ENCODE results near the gene KIAA2012.

Gene KIAA2012

DNA sequence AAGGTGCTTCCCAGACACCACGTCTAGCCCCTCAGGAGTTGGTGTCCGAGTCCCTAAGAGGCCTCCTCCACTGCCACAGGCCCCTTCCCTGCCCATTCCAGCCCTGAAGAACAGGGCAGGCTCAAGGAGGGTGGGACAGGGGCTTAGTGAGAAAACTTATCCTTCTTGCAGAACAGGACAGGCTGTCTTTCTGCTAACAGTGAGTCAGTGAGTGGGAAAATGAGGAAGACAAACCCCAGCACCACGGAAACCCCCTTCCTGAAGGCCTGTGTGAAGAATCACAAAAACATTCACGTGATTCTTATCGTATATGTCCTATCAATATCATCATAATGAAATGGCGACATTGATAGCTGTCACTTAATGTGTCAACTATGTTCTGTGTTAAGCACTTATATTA lies 29.6 kb upstream of the KIAA2012 start:
- no peak for DNase-seq (ENCODE audit: low read depth)

- DNase-seq (ENCODE audit: low read depth) = no peak
Measured at GRCh38 chr2:202044777-202045176, 28.3 kb upstream of the KIAA2012 start.

DNA sequence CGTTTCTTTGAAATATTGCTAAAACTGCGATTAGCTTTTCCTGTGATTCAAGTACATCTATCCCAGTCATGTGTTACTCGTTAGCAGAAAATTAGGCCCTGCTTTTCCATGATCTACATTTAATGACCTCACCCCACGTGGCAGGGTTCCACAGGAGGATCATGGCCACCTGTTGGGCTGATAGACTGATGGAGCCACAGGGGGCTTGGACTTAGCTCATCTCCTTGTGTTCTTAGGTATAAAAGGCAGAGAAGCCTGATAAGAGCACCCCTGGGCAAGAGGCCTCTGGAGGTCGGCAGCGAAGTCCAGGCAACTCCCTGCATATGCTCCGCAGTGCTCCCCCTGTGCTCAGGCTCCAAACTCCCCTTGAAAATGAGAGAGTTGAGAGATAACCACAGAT lies 26.5 kb upstream of the KIAA2012 start:
- no peak for DNase-seq (ENCODE audit: low read depth)

DNA sequence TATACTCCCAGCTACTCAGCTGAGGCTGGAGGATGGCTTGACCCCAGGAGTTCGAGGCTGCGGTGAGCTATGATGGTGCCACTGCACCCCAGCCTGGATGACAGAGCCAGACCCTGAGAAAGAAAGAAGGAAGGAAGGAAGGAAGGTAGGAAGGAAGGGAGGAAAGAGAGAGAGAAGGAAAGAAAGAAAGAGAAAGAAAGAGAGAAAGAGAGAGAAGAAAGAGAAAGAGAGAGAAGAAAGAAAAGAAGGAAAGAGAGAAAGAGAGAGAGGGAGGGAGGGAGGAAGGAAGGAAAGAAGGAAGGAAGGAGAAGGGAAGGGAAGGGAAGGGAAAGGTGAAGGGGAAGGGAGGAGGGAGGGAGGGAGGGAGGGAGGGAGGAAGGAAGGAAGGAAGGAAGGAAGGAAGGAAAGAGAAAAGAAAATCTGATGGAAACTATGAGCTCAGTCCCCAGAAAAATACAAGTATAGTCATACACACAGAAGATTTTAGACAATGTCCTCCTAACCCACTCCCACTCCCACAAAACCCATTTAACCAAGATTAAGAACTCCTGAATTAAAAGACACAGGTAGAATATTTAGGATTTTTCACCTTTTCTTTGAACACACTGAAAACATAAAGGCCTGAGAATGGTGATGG lies 23.8 kb upstream of the KIAA2012 start:
- DNase-seq (ENCODE audit: low read depth) = no peak

GRCh38 chr2:202049840-202050239 lies 23.2 kb upstream of the KIAA2012 start:
- no peak for DNase-seq (ENCODE audit: low read depth)

DNA sequence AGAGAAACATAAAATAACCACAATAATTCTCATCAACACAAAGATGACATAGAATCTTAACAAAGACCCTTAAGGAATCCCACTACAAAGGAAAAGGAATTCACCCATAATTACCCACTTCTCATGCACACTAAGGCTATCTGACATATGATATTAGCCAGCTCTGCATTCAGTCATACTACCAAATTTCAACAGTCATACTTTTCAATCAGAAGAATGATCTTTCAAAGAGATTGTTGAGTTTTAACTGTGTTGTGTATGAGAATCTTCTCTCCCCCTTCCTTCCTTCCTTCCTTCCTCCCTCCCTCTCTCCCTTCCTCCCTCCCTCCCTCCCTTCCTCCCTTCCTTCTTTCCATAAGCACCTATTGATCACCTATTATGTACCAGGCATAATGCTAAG lies 22.4 kb upstream of the KIAA2012 start:
- no peak for DNase-seq (ENCODE audit: low read depth)

DNA sequence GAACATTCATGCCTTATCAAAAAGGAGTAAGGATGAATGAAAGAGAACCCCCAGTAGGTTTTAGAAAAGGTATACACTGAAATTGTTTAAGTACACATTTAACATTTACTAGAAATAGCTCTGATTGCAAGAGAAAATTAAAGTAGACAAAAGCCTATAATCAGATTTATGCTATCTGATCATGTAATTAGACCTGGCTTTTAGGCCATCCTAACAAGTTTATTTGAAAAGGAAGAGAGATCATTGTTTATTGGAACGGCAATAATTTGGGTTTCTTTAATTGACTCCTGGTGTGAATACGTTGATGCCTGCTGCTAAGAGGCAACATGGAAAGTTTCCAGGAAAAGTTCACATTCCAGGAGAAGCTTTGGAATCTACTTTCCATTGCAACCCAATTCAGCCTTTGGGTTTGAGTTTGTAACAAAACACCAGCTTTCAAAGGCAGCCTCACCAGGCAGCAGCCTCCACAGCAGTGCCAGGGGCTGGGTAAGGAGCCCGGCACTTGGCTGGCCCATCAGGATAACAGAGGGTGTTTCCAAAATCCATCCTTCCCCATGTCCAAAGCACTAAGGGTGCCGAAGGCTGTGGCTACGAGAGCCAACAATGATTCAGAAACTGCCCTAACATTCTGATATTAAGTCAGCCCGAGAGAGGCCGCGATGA lies 21.4 kb upstream of the KIAA2012 start:
- no peak for DNase-seq (ENCODE audit: low read depth)

DNA sequence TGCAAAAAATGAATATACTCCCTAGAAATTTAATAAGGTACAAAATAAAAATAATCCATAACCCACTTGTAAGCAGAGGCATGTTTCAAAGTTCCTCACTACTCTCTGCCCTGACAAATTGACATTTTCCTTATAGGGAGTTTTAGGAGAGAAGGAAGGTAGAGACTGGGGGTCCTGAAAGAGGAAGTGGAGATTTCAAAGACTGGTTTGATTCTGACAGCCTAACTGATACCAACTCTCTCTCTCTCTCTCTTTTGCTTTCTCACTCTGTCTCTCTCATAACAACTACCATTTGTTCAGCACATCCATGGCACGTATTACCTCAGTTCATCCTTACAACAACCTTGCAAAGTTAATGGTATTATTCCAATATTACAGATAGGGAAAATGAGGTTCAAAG lies 20.8 kb upstream of the KIAA2012 start:
- DNase-seq (ENCODE audit: low read depth) = no peak

- no peak for DNase-seq (ENCODE audit: low read depth)
Measured at GRCh38 chr2:202054679-202055078, 18.4 kb upstream of the KIAA2012 start.

GRCh38 chr2:202056611-202057010 lies 16.4 kb upstream of the KIAA2012 start:
- DNase-seq (ENCODE audit: low read depth) = no peak

DNA sequence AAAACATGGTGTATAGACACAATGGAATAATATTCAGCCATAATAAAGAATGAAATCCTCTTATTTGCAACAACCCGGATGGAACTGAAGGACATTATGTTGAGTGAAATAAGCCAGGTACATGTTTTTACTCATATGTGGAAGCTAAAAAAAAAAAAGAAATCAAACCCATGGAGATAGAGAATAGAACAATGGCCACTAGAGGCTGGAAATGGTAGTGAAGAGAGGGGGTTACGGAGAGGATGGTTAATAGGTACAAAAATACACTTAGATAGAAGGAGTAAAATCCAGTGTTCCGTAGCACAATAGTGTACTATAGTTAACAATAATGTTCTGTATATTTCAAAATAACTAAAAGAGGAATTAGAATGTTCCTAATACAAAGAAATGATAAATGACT lies 12.8 kb upstream of the KIAA2012 start:
- DNase-seq (ENCODE audit: low read depth) = no peak

GRCh38 chr2:202061695-202062094 lies 11.4 kb upstream of the KIAA2012 start:
- DNase-seq (ENCODE audit: low read depth) = no peak

DNA sequence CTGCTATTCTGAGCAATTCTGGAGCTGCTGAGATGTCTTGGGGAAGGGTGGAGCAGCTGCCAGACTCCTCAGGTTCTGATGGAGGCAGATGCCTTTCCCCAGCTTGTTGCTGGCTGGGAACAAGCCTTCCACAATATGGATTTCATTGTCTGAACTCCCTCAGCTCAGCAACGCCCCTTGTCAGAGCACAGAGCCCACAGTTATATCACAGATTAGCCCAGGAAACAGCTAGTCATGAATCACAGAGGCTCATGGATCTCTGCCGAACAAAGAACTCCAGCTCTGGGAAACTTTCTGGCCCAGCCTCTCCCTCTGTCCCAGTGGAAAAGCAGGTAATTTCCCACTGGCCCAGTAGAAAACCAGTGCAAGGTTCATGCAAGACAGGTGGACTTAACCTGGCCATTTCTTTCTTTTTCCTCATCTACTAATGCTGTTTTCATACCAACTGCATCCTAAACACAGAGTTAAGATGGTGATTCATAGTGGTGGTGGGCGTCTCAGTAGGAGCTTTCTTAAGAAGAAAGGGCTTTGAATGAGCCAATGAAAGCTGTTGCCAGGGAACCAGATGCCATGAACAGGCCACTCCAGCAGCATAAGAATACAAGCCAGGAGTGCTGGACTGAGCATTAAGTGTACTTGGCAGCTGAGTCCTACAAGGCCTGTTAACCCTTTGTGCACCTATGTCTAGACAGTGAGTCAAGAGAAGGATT lies 8.7 kb upstream of the KIAA2012 start:
- DNase-seq (ENCODE audit: low read depth) = no peak

- no peak for DNase-seq (ENCODE audit: low read depth)
Measured at GRCh38 chr2:202064881-202065230, 8.2 kb upstream of the KIAA2012 start.

GRCh38 chr2:202065876-202066275 lies 7.2 kb upstream of the KIAA2012 start:
- DNase-seq (ENCODE audit: low read depth) = no peak

- DNase-seq (ENCODE audit: low read depth) = no peak
Measured at GRCh38 chr2:202066875-202067274, 6.2 kb upstream of the KIAA2012 start.

DNA sequence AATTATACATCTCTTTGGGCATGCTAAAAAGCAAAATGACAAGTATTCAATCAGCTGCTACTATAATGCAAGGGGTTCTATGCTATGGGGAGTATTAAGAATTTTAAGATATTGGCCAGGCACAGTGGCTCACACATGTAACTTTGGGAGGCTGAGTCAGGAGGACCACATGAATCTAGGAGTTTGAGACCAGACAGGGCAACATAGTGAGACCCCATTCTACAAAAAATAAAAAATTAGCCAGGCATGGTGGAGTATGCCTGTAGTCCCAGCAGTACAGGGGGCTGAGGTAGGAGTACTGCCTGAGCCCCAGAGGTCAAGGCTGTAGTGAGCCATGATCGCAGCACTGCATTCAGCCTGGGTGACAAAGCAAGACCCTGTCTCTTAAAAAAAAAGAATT lies 5.5 kb upstream of the KIAA2012 start:
- no peak for DNase-seq (ENCODE audit: low read depth)

DNA sequence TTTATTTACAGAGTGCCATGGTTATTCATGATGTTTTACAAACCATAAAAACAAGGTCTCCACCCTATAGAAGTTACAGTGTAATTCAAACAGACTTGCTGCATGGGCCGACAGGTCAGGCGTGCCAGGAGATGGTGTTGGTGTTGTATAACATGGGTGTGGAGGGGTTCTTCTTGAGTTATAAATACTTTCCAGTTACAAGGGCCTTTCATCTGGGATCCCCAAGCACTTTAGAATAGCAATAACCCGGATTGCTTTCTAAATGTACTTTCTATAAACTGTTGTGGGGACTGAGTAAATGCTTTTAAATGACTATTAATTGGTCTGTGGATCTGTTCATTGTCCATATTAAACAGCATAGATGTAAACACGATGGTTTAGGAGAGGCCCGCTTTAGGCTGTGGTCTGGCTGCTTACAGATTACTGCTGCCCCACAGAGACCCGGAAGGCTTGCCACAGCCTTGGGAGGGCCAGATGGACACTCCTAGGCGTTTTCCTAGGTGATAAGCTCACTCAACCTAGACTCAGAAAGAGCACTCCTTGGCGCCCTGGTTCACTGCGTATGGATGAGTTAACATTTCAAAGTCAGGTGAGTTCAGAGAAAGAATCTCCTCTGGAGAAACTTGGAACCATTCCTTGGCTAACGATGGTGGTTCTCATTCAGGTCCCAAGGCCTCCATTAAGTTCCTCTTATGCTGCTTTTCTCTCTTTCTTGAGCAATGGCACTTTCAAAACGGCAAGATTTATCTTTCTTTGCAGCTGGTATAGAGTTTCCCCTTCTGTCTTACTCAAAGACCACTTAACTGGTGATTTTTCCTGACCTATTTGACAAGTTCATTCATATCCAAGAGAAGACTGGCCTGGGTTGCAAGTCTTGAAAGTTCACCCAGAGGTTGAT lies 3.6 kb upstream of the KIAA2012 start:
- DNase-seq (ENCODE audit: low read depth) = no peak

DNA sequence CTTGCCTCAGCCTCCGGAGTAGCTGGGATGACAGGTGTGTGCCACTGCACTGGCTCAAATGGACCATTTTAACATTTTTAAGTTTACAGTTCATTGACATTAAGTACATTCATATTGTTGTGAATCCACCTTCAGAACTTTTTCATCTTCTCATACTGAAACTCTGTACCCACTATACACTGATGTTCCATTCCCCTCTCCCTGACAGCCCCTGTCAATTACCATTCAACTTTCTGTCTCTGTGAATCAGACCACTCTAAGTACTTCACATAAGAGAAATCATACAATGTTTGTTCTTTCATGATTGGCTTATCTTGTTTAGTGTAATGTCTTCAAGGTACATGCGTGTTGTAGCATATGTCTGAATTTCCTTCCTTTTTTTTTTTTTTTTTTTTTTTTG lies 1.9 kb upstream of the KIAA2012 start:
- DNase-seq (ENCODE audit: low read depth) = no peak

- DNase-seq (ENCODE audit: low read depth) = no peak
Measured at GRCh38 chr2:202072226-202072625, 829 bp upstream of the KIAA2012 start.

GRCh38 chr2:202074324-202074723 lies 1.3 kb downstream of the KIAA2012 start:
- no peak for DNase-seq (ENCODE audit: low read depth)

DNA sequence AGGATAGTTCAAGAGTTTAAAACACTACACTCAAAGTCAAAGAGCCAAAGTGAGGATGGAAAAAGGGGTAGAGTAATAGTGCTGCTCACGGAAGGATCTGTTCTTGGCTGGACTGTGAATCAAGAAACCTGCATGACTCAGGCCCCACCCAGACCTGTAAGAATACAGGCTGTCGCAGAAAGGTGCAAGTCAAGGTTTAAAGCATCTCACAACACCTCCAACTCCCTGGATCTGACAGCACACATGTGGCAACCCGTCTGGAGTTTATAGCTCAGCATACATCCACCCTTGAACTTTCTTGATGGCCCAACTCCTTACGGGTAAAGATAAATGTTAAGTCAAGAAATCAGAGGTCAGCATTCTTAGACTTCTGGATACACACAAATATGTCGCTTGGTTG lies 6.3 kb downstream of the KIAA2012 start:
- DNase-seq (ENCODE audit: low read depth) = no peak

DNA sequence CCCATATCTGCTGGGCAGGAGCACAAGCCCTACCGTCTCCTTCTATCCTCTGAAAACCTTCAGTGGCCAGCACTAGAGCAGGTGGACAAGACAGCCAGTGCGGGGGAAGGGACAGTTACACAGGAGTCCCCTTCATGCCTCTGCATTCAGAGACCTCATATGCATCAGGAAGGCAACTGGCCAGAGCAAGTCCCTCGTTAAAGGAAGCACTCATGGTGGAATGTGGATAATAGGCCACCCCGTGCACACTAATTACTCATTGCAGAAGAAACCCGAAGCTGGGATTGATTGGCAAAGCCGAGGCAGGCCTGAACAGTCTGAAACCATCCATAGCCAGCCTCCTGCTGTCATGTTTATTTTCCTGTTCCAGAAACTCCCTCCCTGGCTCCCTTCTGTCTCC lies 11.2 kb downstream of the KIAA2012 start:
- no peak for DNase-seq (ENCODE audit: low read depth)

Data from HS-27A (cell line).